ENCODE data around the gene TMX3.

DNA sequence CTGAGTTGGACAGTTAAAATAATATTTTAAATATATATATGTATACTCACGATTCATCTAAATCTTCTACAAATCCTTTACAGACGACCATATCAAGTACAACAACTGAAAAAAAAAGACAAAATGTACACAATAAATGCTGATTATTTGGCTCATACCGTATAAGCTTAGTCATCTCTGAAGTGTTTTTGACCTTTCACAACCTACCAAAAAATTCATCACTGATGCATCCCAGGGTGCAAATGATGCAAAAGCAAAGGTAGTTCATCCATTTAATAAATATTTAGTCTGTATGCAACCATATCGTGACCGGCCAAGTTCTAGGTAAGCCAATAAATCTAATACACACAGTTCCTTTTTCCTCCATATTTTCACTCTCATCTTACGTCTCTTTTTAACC, 1.1 kb downstream of the TMX3 start:
- TF ChIP-seq FOXM1 (IDR thresholded peaks at IDR 0.05; ENCODE audit: low read depth) (no peak), SIN3A (IDR thresholded peaks at IDR 0.05; ENCODE audit: borderline replicate concordance, low read depth, low read length) (no peak), RFX5 (IDR thresholded peaks at IDR 0.05; ENCODE audit: low read length) (no peak), POLR2AphosphoS5 (IDR thresholded peaks at IDR 0.05; ENCODE audit: low read depth, low read length) (no peak), EP300 (IDR thresholded peaks at IDR 0.05; ENCODE audit: borderline replicate concordance in 1 of 2, low read depth in 1 of 2, low read length in 1 of 2) (no peak), NRF1 (IDR thresholded peaks at IDR 0.05; ENCODE audit: low read depth, low read length) (no peak), CHD2 (IDR thresholded peaks at IDR 0.05; ENCODE audit: low read length, partially characterized antibody) (no peak)
- TF ChIP-seq, protein P1, sequence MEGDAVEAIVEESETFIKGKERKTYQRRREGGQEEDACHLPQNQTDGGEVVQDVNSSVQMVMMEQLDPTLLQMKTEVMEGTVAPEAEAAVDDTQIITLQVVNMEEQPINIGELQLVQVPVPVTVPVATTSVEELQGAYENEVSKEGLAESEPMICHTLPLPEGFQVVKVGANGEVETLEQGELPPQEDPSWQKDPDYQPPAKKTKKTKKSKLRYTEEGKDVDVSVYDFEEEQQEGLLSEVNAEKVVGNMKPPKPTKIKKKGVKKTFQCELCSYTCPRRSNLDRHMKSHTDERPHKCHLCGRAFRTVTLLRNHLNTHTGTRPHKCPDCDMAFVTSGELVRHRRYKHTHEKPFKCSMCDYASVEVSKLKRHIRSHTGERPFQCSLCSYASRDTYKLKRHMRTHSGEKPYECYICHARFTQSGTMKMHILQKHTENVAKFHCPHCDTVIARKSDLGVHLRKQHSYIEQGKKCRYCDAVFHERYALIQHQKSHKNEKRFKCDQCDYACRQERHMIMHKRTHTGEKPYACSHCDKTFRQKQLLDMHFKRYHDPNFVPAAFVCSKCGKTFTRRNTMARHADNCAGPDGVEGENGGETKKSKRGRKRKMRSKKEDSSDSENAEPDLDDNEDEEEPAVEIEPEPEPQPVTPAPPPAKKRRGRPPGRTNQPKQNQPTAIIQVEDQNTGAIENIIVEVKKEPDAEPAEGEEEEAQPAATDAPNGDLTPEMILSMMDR (IDR thresholded peaks at IDR 0.05) = no peak
- TF ChIP-seq, protein P2, sequence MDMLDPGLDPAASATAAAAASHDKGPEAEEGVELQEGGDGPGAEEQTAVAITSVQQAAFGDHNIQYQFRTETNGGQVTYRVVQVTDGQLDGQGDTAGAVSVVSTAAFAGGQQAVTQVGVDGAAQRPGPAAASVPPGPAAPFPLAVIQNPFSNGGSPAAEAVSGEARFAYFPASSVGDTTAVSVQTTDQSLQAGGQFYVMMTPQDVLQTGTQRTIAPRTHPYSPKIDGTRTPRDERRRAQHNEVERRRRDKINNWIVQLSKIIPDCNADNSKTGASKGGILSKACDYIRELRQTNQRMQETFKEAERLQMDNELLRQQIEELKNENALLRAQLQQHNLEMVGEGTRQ (IDR thresholded peaks at IDR 0.05; ENCODE audit: borderline replicate concordance, low read depth, low read length) = no peak
